Neural progenitor cell (in vitro differentiated cells): ENCODE data around the gene TMEM108. TPM values are rescaled to one million over a fixed set of nuclear protein-coding genes. Genes with fewer than 3 reads are reported as not detected.

Experiments used
- DNase-seq: peaks from one replicate; pipeline ENCODE4 v3.0.0-alpha.2; 2016; ENCODE audit warnings: low spot score
- H2AFZ ChIP-seq: fragments of 200-600 bp; sonication (generic); replicated peaks from 2 replicates; pipeline ENCODE4 v1.6.1; 2016; ENCODE audit warnings: antibody characterized with exemption
- H3F3A ChIP-seq: fragments of 200-600 bp; sonication (generic); 2 replicates; pipeline ENCODE4 v1.6.1; 2016; ENCODE audit warnings: antibody characterized with exemption, low read depth
- H3K27ac ChIP-seq: fragments of 200-600 bp; sonication (generic); 2 replicates; pipeline ENCODE4 v1.5.1; 2016; ENCODE audit warnings: mild to moderate bottlenecking
- H3K27me3 ChIP-seq: fragments of 200-600 bp; sonication (generic); 2 replicates; pipeline ENCODE4 v1.6.1; 2016; ENCODE audit warnings: mild to moderate bottlenecking, moderate library complexity
- H3K36me3 ChIP-seq: fragments of 200-600 bp; sonication (generic); 2 replicates; pipeline ENCODE4 v1.5.1; 2016
- H3K4me1 ChIP-seq: fragments of 200-600 bp; sonication (generic); 2 replicates; pipeline ENCODE4 v1.6.1; 2016; ENCODE audit warnings: mixed run types
- H3K4me2 ChIP-seq: fragments of 200-600 bp; sonication (generic); 2 replicates; pipeline ENCODE4 v1.6.1; 2016
- H3K4me3 ChIP-seq: fragments of 200-600 bp; sonication (generic); 2 replicates; pipeline ENCODE4 v1.5.1; 2016
- H3K79me2 ChIP-seq: fragments of 200-600 bp; sonication (generic); 2 replicates; pipeline ENCODE4 v1.6.1; 2016; ENCODE audit warnings: low read depth
- H3K9ac ChIP-seq: fragments of 200-600 bp; sonication (generic); 2 replicates; pipeline ENCODE4 v1.6.1; 2016
- H3K9me3 ChIP-seq: fragments of 200-600 bp; sonication (generic); 2 replicates; pipeline ENCODE4 v1.5.1; 2016; ENCODE audit warnings: low read depth
- H4K20me1 ChIP-seq: fragments of 200-600 bp; sonication (generic); 2 replicates; pipeline ENCODE4 v1.6.1; 2016; ENCODE audit warnings: low read depth
- H3K27ac Mint-ChIP-seq: 3 replicates; pipeline ENCODE4 v1.8.0; 2021; ENCODE audit warnings: mixed read lengths
- H3K27me3 Mint-ChIP-seq: 2 replicates; pipeline ENCODE4 v1.8.0; 2022; ENCODE audit warnings: low read depth, mild to moderate bottlenecking, inconsistent platforms, moderate library complexity, mixed read lengths; ENCODE audit not compliant: insufficient read depth
- H3K36me3 Mint-ChIP-seq: 3 replicates; pipeline ENCODE4 v1.8.0; 2021; ENCODE audit warnings: mixed read lengths
- H3K4me1 Mint-ChIP-seq: 3 replicates; pipeline ENCODE4 v1.8.0; 2021; ENCODE audit warnings: mixed read lengths
- H3K4me3 Mint-ChIP-seq: 3 replicates; pipeline ENCODE4 v1.8.0; 2021; ENCODE audit warnings: mild to moderate bottlenecking, moderate library complexity, mixed read lengths
- H3K9me3 Mint-ChIP-seq: 3 replicates; pipeline ENCODE4 v1.8.0; 2020; ENCODE audit warnings: mixed read lengths
- EZH2 ChIP-seq: fragments of 200-600 bp; sonication (generic); IDR thresholded peaks from 2 replicates; pipeline ENCODE4 v1.6.1; 2017; ENCODE audit warnings: antibody characterized with exemption, mild to moderate bottlenecking, moderate library complexity
- EZH2phosphoT487 ChIP-seq: fragments of 200-600 bp; sonication (generic); IDR thresholded peaks from 2 replicates; pipeline ENCODE4 v1.6.1; 2017; ENCODE audit warnings: antibody characterized with exemption
- total RNA-seq: library from RNA; depleted of rRNA; stranded (reverse); fragments of >200 nt; gene quantifications from 2 replicates; pipeline ENCODE4 v1.2.3, GENCODE V29; 2015; ENCODE audit warnings: low replicate concordance
- TF ChIP-seq, protein P1 (sequence below): fragments of 200-600 bp; sonication (generic); IDR thresholded peaks from 2 replicates; pipeline ENCODE4 v1.5.1; 2017; ENCODE audit warnings: antibody characterized with exemption, mild to moderate bottlenecking

TMEM108 gene
- total RNA-seq, 1 donor from 2014 or later = 4.8 TPM

DNA sequence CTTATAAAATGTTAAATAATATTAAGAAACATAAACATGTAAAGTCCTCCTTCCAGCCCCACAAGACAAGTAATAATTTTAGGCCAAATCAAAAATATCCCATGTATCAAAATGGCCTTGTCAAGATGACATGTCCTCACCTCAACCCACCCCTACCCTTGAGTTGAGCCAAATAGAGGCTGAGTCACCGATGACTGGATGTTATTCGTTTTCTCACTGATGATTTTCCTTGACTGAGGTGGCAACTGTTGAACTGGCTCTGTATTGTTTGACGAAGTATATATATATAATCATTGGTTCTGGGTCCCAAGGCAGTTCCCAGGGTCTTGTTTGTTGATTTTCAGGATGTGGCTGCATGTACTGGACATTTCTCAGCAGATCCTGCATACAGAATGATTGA, 75.3 kb downstream of the TMEM108 start:
- no peak overlapping the region for H2AFZ ChIP-seq
- peaks cover 4% of the 10 kb centered on the region for H3K4me1 ChIP-seq
- H3K27ac ChIP-seq = no peak overlapping the region
- no peaks in the 10 kb centered on the region for H3K36me3 ChIP-seq
- H3F3A ChIP-seq = no peaks in the 10 kb centered on the region
- no peak for TF ChIP-seq EZH2phosphoT487
- no peak for TF ChIP-seq EZH2
- TF ChIP-seq, protein P1, sequence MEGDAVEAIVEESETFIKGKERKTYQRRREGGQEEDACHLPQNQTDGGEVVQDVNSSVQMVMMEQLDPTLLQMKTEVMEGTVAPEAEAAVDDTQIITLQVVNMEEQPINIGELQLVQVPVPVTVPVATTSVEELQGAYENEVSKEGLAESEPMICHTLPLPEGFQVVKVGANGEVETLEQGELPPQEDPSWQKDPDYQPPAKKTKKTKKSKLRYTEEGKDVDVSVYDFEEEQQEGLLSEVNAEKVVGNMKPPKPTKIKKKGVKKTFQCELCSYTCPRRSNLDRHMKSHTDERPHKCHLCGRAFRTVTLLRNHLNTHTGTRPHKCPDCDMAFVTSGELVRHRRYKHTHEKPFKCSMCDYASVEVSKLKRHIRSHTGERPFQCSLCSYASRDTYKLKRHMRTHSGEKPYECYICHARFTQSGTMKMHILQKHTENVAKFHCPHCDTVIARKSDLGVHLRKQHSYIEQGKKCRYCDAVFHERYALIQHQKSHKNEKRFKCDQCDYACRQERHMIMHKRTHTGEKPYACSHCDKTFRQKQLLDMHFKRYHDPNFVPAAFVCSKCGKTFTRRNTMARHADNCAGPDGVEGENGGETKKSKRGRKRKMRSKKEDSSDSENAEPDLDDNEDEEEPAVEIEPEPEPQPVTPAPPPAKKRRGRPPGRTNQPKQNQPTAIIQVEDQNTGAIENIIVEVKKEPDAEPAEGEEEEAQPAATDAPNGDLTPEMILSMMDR = no peak
- peaks cover 20% of the 10 kb centered on the region for H3K4me1 Mint-ChIP-seq
- H3K9ac ChIP-seq = no peak overlapping the region
- no peaks in the 10 kb centered on the region for H3K9me3 ChIP-seq
- peaks cover 15% of the 10 kb centered on the region for H4K20me1 ChIP-seq
- H3K36me3 Mint-ChIP-seq = no peaks in the 10 kb centered on the region
- no peaks in the 10 kb centered on the region for H3K9me3 Mint-ChIP-seq
- no peak overlapping the region for H3K27ac Mint-ChIP-seq
- no peaks in the 10 kb centered on the region for H3K27me3 Mint-ChIP-seq
- DNase-seq = no peak
- no peak overlapping the region for H3K4me3 ChIP-seq
- H3K27me3 ChIP-seq = no peaks in the 10 kb centered on the region
- H3K4me3 Mint-ChIP-seq = no peak overlapping the region
- H3K79me2 ChIP-seq = no peaks in the 10 kb centered on the region
- H3K4me2 ChIP-seq = no peak overlapping the region

DNA sequence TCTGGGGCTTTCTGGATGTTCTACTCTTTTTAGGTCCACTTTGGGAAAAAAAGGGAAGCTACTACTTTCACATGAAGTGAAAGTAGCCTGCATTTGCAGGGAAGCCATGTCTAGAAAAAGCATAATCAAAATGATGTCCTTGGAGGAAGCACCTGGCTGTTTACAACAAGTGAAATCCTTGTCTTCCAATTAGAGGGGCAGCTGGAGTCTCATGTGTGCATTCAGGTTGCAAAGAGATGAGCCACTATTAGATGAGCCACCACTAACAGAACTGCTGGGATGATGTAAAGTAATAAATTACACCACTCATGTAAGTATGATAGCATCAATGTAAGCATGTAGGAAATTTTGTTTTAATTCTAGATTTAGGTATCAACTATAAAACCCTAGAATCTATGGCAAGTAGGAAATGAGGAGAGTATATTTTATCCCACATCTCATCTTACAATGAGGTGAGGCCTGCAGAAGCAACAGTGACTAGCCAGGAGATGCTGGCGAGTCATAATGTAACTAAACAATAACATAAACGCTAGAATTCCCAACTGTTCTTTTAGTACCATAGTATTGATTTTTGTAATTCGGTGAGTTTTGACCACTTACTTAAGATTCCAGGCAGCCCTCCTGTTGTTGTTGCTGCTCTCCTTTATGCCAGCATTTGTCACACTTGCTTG, 75.9 kb downstream of the TMEM108 start:
- Histone ChIP-seq H2AFZ (no peak overlapping the region), H3K79me2 (no peaks in the 10 kb centered on the region), H3F3A (no peaks in the 10 kb centered on the region), H3K27me3 (no peaks in the 10 kb centered on the region), H3K9me3 (no peaks in the 10 kb centered on the region), H3K27ac (no peak overlapping the region), H3K9ac (no peak overlapping the region), H3K4me2 (no peak overlapping the region), H3K4me1 (peaks cover 9% of the 10 kb centered on the region), H4K20me1 (peaks cover 15% of the 10 kb centered on the region), H3K4me3 (no peak overlapping the region), H3K36me3 (no peaks in the 10 kb centered on the region)
- Mint-ChIP-seq H3K27me3 (no peaks in the 10 kb centered on the region), H3K9me3 (no peaks in the 10 kb centered on the region), H3K4me1 (peaks cover 23% of the 10 kb centered on the region), H3K27ac (no peak overlapping the region), H3K36me3 (no peaks in the 10 kb centered on the region), H3K4me3 (no peak overlapping the region)
- DNase-seq = no peak
- TF ChIP-seq, protein P1 = no peak
- TF ChIP-seq EZH2phosphoT487 (no peak), EZH2 (no peak)

DNA sequence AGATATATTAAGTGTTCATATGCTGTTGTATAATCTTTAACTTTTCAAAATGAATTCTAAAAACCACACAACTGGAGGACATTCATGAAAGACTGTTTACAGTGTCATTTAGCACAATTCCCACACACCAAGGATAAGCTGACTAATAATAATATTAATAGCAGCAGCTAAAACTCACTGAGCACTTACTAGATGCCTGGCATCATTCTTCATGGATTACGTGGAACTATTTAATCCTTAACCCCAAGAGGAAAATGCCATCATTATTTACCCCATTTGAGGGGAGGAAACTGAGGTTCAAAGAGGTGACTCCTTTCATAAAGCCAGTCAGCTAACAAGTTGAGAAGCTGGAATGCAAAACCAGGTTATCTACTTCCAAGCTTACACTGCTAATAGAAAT, 77.0 kb downstream of the TMEM108 start:
- Histone ChIP-seq H3K4me2 (no peak overlapping the region), H4K20me1 (peaks cover 7% of the 10 kb centered on the region), H3K36me3 (no peaks in the 10 kb centered on the region), H3F3A (no peaks in the 10 kb centered on the region), H3K27ac (no peak overlapping the region), H3K27me3 (no peaks in the 10 kb centered on the region), H3K79me2 (no peaks in the 10 kb centered on the region), H2AFZ (no peak overlapping the region), H3K4me3 (no peak overlapping the region), H3K9me3 (no peaks in the 10 kb centered on the region), H3K4me1 (peaks cover 16% of the 10 kb centered on the region), H3K9ac (no peak overlapping the region)
- TF ChIP-seq EZH2 = no peak
- no peak for TF ChIP-seq EZH2phosphoT487
- TF ChIP-seq, protein P1 = no peak
- Mint-ChIP-seq H3K27me3 (no peaks in the 10 kb centered on the region), H3K4me3 (no peak overlapping the region), H3K36me3 (no peaks in the 10 kb centered on the region), H3K9me3 (no peaks in the 10 kb centered on the region), H3K4me1 (peaks cover 22% of the 10 kb centered on the region), H3K27ac (no peak overlapping the region)
- no peak for DNase-seq
